AG09319 (cell line): ENCODE data around the gene PTPA.
"Not testable (repeated sequence)": the region's sequence is repeated elsewhere in the genome, so short reads cannot be mapped to it uniquely, and the experiment has no call there.

Experiments used
- DNase-seq: peaks from one replicate; pipeline ENCODE4 v3.0.0-alpha.2; 2010; ENCODE audit warnings: low read depth; ENCODE audit errors: extremely low read depth
- TF ChIP-seq, protein P1 (sequence below): IDR thresholded peaks from 2 replicates; pipeline ENCODE4 v1.5.1; 2011; ENCODE audit warnings: low read depth, mild to moderate bottlenecking, inconsistent platforms, low read length, moderate library complexity

The PTPA gene

DNA sequence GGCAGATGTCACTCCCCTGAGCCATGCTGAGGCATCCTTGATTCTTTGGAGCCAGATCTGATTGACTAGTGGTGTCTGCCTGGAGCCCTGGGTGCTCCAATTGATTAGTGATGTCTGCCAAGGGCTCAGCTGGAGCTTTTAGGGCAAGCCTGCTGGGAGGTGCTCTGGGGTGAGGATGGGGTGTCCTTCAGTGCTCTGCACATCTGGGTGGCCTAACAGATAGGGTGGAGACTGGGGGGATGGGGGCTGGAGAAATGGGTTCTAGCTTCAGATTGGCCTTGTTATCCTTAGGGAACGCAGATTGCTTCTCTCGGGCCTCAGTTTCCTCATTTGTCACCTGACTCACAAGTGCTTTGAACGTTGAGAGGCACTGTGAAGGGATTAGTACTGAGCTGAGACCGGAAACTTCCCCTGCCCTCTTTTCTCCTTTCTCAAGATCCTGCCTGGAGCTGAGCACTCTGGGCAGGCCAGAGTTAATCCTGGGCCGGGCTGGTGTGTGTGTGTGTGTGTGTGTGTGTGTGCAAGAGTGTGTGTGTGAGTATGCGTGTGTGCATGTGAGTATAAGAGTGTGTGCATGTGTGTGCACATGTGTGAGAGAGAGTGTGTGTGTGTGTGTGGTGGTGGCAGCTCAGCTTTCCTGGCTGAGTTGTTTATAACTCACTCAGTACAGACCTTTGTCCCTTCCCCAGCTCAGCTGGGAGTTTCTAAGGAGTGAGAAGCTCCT lies 72.4 kb downstream of the PTPA start:
- TF ChIP-seq, protein P1, sequence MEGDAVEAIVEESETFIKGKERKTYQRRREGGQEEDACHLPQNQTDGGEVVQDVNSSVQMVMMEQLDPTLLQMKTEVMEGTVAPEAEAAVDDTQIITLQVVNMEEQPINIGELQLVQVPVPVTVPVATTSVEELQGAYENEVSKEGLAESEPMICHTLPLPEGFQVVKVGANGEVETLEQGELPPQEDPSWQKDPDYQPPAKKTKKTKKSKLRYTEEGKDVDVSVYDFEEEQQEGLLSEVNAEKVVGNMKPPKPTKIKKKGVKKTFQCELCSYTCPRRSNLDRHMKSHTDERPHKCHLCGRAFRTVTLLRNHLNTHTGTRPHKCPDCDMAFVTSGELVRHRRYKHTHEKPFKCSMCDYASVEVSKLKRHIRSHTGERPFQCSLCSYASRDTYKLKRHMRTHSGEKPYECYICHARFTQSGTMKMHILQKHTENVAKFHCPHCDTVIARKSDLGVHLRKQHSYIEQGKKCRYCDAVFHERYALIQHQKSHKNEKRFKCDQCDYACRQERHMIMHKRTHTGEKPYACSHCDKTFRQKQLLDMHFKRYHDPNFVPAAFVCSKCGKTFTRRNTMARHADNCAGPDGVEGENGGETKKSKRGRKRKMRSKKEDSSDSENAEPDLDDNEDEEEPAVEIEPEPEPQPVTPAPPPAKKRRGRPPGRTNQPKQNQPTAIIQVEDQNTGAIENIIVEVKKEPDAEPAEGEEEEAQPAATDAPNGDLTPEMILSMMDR = no peak
- DNase-seq = no peak

DNA sequence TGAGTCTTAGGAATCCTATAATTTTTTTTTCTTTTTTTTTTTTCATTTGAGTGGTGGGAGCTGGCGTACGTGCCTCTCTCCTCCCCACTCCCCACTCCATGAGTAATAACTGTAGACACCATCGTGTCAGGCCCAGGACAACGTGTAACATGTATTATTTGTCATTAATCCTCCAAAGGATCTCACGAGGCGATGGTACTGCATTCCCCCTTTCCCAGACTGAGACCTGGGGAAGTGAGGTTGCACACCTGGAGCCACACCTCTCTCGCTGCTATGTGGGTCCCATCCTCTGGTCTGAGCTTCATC lies 73.0 kb downstream of the PTPA start:
- DNase-seq = no peak
- TF ChIP-seq, protein P1 = no peak

DNA sequence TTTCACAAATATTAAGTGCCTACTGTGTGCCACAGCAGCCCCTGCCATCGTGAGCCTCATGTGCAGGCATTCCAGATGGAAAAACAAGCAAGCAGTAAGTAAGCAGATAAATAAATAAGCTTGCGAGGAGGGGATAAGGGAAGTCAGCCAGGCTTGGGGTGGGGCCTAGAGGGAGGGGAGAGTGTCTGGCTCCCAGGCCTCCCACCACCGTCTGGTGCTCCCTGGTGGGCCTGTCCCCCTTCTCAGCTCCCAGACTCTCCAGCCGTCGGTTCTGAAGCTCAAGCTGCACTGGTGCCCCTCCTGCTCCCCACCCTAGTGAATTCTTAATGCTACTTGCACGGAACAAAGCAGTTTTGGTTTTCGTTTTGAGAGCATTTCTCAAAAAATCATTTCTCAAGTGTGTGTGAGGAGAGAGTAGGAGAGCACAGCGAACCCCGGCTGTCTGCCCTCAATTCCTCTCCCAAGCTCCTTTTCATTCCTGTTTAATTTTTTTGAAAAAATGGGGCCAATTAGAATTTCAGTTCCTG lies 73.4 kb downstream of the PTPA start:
- no peak for DNase-seq
- TF ChIP-seq, protein P1 = no peak

DNA sequence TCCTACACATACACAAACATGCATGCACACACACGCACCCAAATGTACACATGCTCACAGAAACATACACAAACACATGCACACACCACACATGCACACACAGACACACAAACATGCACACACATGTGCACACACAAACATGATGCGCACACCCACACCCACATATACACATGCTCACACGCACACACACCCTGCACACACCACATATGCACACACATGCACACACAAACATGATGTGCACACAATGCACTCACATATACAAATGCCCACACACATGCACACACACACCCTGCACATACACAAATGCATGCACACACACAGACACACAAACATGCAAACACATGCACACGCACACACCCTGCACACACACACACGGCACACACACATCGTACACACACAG lies 74.2 kb downstream of the PTPA start:
- TF ChIP-seq, protein P1 = no peak
- DNase-seq = no peak

DNA sequence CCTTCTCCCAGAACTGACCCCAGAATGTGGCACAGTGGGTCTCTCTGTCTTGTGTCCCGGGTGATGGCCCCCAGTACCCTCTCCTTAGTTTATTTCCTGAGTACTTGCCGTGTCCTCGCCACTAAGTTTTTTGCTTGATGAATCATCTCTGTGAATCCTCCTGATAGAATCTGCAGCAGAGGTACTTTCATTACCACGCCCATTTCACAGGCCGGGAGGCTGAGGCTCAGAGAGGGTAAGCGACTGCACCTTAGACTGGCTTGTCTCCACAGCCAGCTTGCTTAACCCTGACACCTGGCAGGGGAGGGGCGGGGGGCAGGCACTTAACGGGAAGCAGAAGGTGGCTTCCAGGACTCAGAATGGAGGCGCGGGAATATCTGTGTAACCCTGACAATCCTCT lies 74.8 kb downstream of the PTPA start:
- DNase-seq = no peak
- TF ChIP-seq, protein P1 = no peak

DNA sequence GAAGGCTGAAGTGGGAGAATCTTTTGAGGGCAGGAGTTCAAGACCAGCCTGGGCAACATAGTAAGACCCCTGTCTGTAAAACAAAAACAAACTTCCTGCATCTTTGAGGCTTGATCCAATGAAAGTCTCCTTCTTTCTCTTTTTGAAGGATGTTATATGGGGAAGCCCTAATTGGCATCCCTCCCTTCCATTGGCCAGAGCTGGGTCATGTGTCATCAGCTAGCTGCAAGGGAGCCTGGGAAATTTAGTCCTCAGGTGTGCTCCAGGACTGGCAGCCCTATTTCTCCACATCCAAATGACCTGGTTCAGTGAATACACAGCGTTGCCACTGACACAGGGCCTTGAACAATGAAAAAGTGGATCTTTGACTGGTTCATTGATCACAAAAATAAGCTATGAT lies 75.8 kb downstream of the PTPA start:
- no peak for DNase-seq
- TF ChIP-seq, protein P1 = no peak

DNA sequence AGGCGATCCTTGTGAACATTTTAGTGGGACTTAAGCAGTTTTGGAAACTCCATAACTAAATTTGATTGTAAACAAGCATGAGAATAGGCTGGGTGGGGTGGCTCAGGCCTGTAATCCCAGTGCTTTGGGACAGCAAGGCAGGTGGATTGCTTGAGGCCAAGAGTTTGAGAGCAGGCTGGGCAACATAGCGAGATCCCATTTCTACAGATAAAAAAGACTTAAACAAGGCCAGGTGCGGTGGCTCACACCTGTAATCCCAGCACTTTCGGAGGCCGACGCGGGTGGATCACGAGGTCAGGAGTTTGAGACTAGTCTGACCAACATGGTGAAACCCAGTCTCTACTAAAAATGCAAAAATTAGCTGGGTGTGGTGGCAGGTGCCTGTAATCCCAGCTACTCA lies 78.8 kb downstream of the PTPA start:
- not testable (repeated sequence) for DNase-seq

DNA sequence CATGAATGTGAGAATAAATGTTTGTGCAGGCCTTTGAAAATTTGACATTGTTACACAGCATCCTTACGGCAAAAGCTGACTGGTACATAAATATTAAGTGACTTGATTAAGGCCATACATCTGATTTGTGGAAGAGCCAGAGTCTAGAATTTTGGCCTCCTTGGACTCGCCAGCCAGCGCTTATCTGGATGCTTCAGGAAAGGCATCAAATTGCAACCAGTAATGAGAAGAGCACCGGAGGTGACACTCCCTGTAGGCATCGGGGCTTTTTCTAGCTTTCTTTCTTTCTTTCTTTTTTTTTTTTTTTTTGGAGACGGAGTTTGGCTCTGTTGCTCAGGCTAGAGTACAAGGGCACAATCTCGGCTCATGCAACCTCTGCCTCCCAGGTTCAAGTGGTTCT lies 80.0 kb downstream of the PTPA start:
- no peak for DNase-seq
- TF ChIP-seq, protein P1 = no peak
